Measurements from ENCODE around the gene FTMT. TPM values are rescaled to one million over a fixed set of nuclear protein-coding genes. Genes with fewer than 3 reads are reported as not detected.

The FTMT gene
- total and polyA plus RNA-seq, 4 donors, result not detected

GRCh38 chr5:121841892-121842291 is 9.8 kb upstream of the FTMT start:
- Histone ChIP-seq H3K27ac (ENCODE audit: low read depth in 1 of 2, low read length in 2 of 2) (no peak overlapping the region), H3K27me3 (ENCODE audit: control insufficient read depth in 4 of 4, insufficient read depth in 4 of 4, low read length in 3 of 4) (peaks cover 0 to 5% (median 0%) of the 10 kb centered on the region in 4 donors), H3K9me3 (ENCODE audit: control insufficient read depth in 4 of 4, low read length in 3 of 4) (no peaks in the 10 kb centered on the region), H3K4me3 (ENCODE audit: low read depth in 1 of 3, low read length in 3 of 3) (no peak overlapping the region), H3K4me1 (ENCODE audit: control insufficient read depth in 4 of 4, insufficient read depth in 4 of 4, low read length in 3 of 4) (no peaks in the 10 kb centered on the region), H3K36me3 (ENCODE audit: control insufficient read depth in 4 of 4, insufficient read depth in 3 of 4, low read depth in 1 of 4, low read length in 3 of 4) (no peaks in the 10 kb centered on the region), H3K9ac (ENCODE audit: low read depth in 1 of 2, low read length in 2 of 2) (no peak overlapping the region)
- DNase-seq (ENCODE audit: low spot score), result no peak
- TF ChIP-seq REST (IDR thresholded peaks at IDR 0.05), result no peak
- no peak for TF ChIP-seq CTCF (IDR thresholded peaks at IDR 0.05; ENCODE audit: low read depth, low read length, missing input control)
- TF ChIP-seq FOXA2 (IDR thresholded peaks at IDR 0.05), result no peak
- no peak for TF ChIP-seq HNF4G (IDR thresholded peaks at IDR 0.05)
- TF ChIP-seq YY1 (IDR thresholded peaks at IDR 0.05), result no peak
- no peak for TF ChIP-seq GABPA (IDR thresholded peaks at IDR 0.05 in 1 of 2, conservative IDR thresholded peaks at IDR 0.05 in 1 of 2)
- TF ChIP-seq NR2F2 (IDR thresholded peaks at IDR 0.05), result no peak
- no peak for TF ChIP-seq ZBTB33 (IDR thresholded peaks at IDR 0.05)
- no peak for TF ChIP-seq FOXA1 (IDR thresholded peaks at IDR 0.05)
- TF ChIP-seq JUND (IDR thresholded peaks at IDR 0.05), result no peak
- no peak for TF ChIP-seq SP1 (IDR thresholded peaks at IDR 0.05)
- no peak for TF ChIP-seq HNF4A (conservative IDR thresholded peaks at IDR 0.05)
- no peak for TF ChIP-seq ATF3 (IDR thresholded peaks at IDR 0.05)
- no peak for TF ChIP-seq TAF1 (conservative IDR thresholded peaks at IDR 0.05)
- no peak for TF ChIP-seq EGR1 (IDR thresholded peaks at IDR 0.05; ENCODE audit: low read depth in 2 of 2)
- no peak for TF ChIP-seq RAD21 (IDR thresholded peaks at IDR 0.05)

- no peak overlapping the region for H3K27ac ChIP-seq (ENCODE audit: low read depth in 1 of 2, low read length in 2 of 2)
- WGBS, result 69% methylated on average over 4 of the region's 4 CpGs
- DNase-seq (ENCODE audit: low spot score), result no peak
- TF ChIP-seq FOXA1 (IDR thresholded peaks at IDR 0.05) (no peak), ZBTB33 (IDR thresholded peaks at IDR 0.05) (no peak), HNF4A (conservative IDR thresholded peaks at IDR 0.05) (no peak), FOXA2 (IDR thresholded peaks at IDR 0.05) (no peak), NR2F2 (IDR thresholded peaks at IDR 0.05) (no peak), HNF4G (IDR thresholded peaks at IDR 0.05) (no peak), MAX (IDR thresholded peaks at IDR 0.05) (no peak), SP1 (IDR thresholded peaks at IDR 0.05) (no peak), YY1 (IDR thresholded peaks at IDR 0.05) (no peak), CTCF (IDR thresholded peaks at IDR 0.05; ENCODE audit: low read depth, low read length, missing input control) (no peak), JUND (IDR thresholded peaks at IDR 0.05) (no peak), RAD21 (IDR thresholded peaks at IDR 0.05) (no peak)
These were observed 1.4 kb upstream of the FTMT start for GRCh38 chr5:121850272-121850671.

More at GRCh38 chr5:121850272-121850671, 1.4 kb upstream of the FTMT start:
- Histone ChIP-seq H3K9me3 (ENCODE audit: control insufficient read depth in 4 of 4, low read length in 3 of 4) (peaks cover 0 to 3% (median 0%) of the 10 kb centered on the region in 4 donors), H3K27me3 (ENCODE audit: control insufficient read depth in 4 of 4, insufficient read depth in 4 of 4, low read length in 3 of 4) (no peaks in the 10 kb centered on the region), H3K4me1 (ENCODE audit: control insufficient read depth in 4 of 4, insufficient read depth in 4 of 4, low read length in 3 of 4) (no peaks in the 10 kb centered on the region), H3K9ac (ENCODE audit: low read depth in 1 of 2, low read length in 2 of 2) (no peak overlapping the region), H3K4me3 (ENCODE audit: low read depth in 1 of 3, low read length in 3 of 3) (no peak overlapping the region), H3K36me3 (ENCODE audit: control insufficient read depth in 4 of 4, insufficient read depth in 3 of 4, low read depth in 1 of 4, low read length in 3 of 4) (no peaks in the 10 kb centered on the region)

Data from liver (tissue), 9 donors.